Natural killer cell (primary cell): ENCODE measurements around the gene NUFIP1. TPM values are rescaled to one million over a fixed set of nuclear protein-coding genes. Genes with fewer than 3 reads are reported as not detected.

Experiments used
- ATAC-seq, 3 donors: fragments of 150-1000 bp in 2 of 3; fragments of 200-7000 bp in 1 of 3; cut with Tn5 transposase; 1 replicate in 1 of 3; 2 replicates in 2 of 3; pipeline ENCODE4 v1.10.0; 2021; ENCODE audit warnings: mild to moderate bottlenecking in 2 of 3, moderate library complexity in 2 of 3
- DNase-seq, 2 donors: peaks; one replicate each; pipeline versions ENCODE4 v3.0.0 to v3.0.0-alpha.2; 2013 to 2021; ENCODE audit warnings: mixed read lengths in 1 of 2
- H3K27ac ChIP-seq: one replicate; pipeline ENCODE4 v1.5.1; 2013; ENCODE audit warnings: mild to moderate bottlenecking, low read length
- H3K27me3 ChIP-seq: one replicate; pipeline ENCODE4 v1.6.1; 2013; ENCODE audit warnings: low read length; ENCODE audit not compliant: control insufficient read depth, insufficient read depth
- H3K36me3 ChIP-seq: one replicate; pipeline ENCODE4 v1.6.1; 2013; ENCODE audit warnings: low read length; ENCODE audit not compliant: control insufficient read depth, insufficient read depth
- H3K4me1 ChIP-seq: one replicate; pipeline ENCODE4 v1.6.1; 2013; ENCODE audit warnings: low read length; ENCODE audit not compliant: control insufficient read depth, insufficient read depth
- H3K4me3 ChIP-seq: one replicate; pipeline ENCODE4 v1.5.1; 2013; ENCODE audit warnings: low read length
- H3K9me3 ChIP-seq: one replicate; pipeline ENCODE4 v1.6.1; 2013; ENCODE audit warnings: low read length; ENCODE audit not compliant: control insufficient read depth, insufficient read depth
- H3K27ac Mint-ChIP-seq, 2 donors: one replicate each; pipeline ENCODE4 v1.8.0; 2022; ENCODE audit warnings: mild to moderate bottlenecking in 2 of 2, mixed read lengths in 2 of 2, moderate library complexity in 1 of 2
- H3K27me3 Mint-ChIP-seq, 2 donors: one replicate each; pipeline ENCODE4 v1.8.0; 2022; ENCODE audit warnings: low read depth in 2 of 2, mixed read lengths in 2 of 2
- H3K36me3 Mint-ChIP-seq: one replicate; pipeline ENCODE4 v1.8.0; 2022; ENCODE audit warnings: mixed read lengths
- H3K4me1 Mint-ChIP-seq, 2 donors: one replicate each; pipeline ENCODE4 v1.8.0; 2022; ENCODE audit warnings: mixed read lengths in 2 of 2
- H3K4me3 Mint-ChIP-seq: one replicate; pipeline ENCODE4 v1.8.0; 2022; ENCODE audit warnings: mild to moderate bottlenecking, moderate library complexity, mixed read lengths
- H3K9me3 Mint-ChIP-seq, 2 donors: one replicate each; pipeline ENCODE4 v1.8.0; 2022; ENCODE audit warnings: mixed read lengths in 2 of 2
- WGBS: methylation state at CpG from one replicate; pipeline ENCODE4 v1.1.7; 2013; ENCODE audit warnings: missing lambda C conversion rate; ENCODE audit not compliant: insufficient coverage; 5-methylcytosine and 5-hydroxymethylcytosine counted together
- intact Hi-C: fragments of 100-400 bp; cut with micrococcal nuclease; formaldehyde crosslinking; loops from one replicate; pipeline ENCODE4 v1.14.2; 2022
- total RNA-seq, 4 donors: library from RNA; stranded (reverse); fragments of 120-200 nt in 1 of 4; gene quantifications; one replicate each; pipeline versions ENCODE4 v1.2.3 to v1.2.4, GENCODE V29; 2013 to 2022
- TF ChIP-seq, protein P1 (sequence below): fragments of 200-600 bp; IDR thresholded peaks from one replicate; pipeline ENCODE4 v1.8.0; 2022; ENCODE audit warnings: antibody characterized with exemption

The NUFIP1 gene
- total RNA-seq, 3 donors from 2014 or later (not counting 1 experiment from before 2014, with no cell fraction given) = 4.1 to 6.2 (median 4.4) TPM

GRCh38 chr13:44918326-44919103 is 70.8 kb downstream of the NUFIP1 start:
- no peaks in the 10 kb centered on the region for H3K27me3 ChIP-seq
- no peaks in the 10 kb centered on the region for H3K36me3 Mint-ChIP-seq
- no peak overlapping the region for H3K4me3 Mint-ChIP-seq
- H3K27ac Mint-ChIP-seq = no peak overlapping the region
- TF ChIP-seq, protein P1, sequence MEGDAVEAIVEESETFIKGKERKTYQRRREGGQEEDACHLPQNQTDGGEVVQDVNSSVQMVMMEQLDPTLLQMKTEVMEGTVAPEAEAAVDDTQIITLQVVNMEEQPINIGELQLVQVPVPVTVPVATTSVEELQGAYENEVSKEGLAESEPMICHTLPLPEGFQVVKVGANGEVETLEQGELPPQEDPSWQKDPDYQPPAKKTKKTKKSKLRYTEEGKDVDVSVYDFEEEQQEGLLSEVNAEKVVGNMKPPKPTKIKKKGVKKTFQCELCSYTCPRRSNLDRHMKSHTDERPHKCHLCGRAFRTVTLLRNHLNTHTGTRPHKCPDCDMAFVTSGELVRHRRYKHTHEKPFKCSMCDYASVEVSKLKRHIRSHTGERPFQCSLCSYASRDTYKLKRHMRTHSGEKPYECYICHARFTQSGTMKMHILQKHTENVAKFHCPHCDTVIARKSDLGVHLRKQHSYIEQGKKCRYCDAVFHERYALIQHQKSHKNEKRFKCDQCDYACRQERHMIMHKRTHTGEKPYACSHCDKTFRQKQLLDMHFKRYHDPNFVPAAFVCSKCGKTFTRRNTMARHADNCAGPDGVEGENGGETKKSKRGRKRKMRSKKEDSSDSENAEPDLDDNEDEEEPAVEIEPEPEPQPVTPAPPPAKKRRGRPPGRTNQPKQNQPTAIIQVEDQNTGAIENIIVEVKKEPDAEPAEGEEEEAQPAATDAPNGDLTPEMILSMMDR = peak; percentile 73
- peak; percentile 80 to 92 (median 82) for ATAC-seq
- H3K4me1 ChIP-seq = peaks cover 18% of the 10 kb centered on the region
- 13% methylated on average over 26 of the region's 26 CpGs for WGBS
- peak overlapping the region; percentile 84 for H3K27ac ChIP-seq
- H3K9me3 ChIP-seq = no peaks in the 10 kb centered on the region
- H3K36me3 ChIP-seq = no peaks in the 10 kb centered on the region
- peaks cover 0 to 7% of the 10 kb centered on the region in 2 donors for H3K27me3 Mint-ChIP-seq
- intact Hi-C loops = loop anchor here (1.0 to 5.0 kb wide), 4 partner anchors 71 to 342 kb away; partner anchors contain the start of genes GPALPP1, GTF2F2, NUFIP1 and TSC22D1
- H3K4me1 Mint-ChIP-seq = no peaks in the 10 kb centered on the region
- no peaks in the 10 kb centered on the region for H3K9me3 Mint-ChIP-seq
- peak overlapping the region; percentile 72 for H3K4me3 ChIP-seq
- DNase-seq = peak; percentile 80 to 91

DNA sequence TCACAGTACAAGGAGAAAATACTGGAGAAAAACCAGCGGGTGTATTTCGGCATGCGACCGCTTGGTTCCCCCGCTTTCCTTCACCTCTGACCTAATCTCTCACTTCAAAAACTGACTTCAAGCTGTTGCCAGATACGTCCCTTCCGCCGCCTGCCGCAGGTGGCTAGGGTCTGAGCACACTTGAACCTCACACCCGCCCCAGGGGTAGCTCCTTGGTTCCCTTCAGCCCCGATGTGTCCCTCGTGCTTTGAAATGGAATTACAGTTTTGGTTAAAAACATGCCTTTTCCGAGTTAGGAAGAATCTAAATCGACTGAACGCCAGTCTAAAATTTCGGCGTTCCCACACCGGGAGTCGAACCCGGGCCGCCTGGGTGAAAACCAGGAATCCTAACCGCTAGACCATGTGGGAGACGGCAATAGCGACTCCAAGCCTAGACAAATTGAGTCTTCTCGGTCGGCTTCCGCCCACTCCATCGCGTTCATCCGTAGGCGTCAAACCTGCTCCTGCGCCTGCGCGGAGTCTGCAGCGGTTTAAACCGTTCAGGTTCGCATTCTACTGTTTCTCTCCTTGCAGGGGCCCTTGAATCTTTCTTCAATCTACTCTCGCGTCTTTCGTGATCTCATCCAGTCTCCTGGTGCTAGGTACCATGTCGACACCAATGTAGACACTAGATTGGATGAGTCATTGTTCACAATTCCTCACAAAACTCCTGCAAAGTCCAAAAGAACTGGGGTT is 71.5 kb downstream of the NUFIP1 start:
- H3K4me3 ChIP-seq = peak overlapping the region; percentile 72

GRCh38 chr13:44912278-44913016 is 76.8 kb downstream of the NUFIP1 start:
- Histone ChIP-seq H3K27me3 (no peaks in the 10 kb centered on the region), H3K4me1 (peaks cover 14% of the 10 kb centered on the region), H3K27ac (no peak overlapping the region), H3K36me3 (no peaks in the 10 kb centered on the region), H3K4me3 (no peak overlapping the region), H3K9me3 (no peaks in the 10 kb centered on the region)
- TF ChIP-seq, protein P1 = no peak
- H3K9me3 Mint-ChIP-seq = no peaks in the 10 kb centered on the region
- ATAC-seq (no peak), DNase-seq (no peak)
- H3K27ac Mint-ChIP-seq = no peak overlapping the region
- WGBS = 93% methylated on average over 2 of the region's 3 CpGs
- intact Hi-C loops = no loop called here
- H3K4me3 Mint-ChIP-seq = no peak overlapping the region
- no peaks in the 10 kb centered on the region for H3K27me3 Mint-ChIP-seq
- no peaks in the 10 kb centered on the region for H3K4me1 Mint-ChIP-seq
- H3K36me3 Mint-ChIP-seq = no peaks in the 10 kb centered on the region

More for the DNA sequence above, 71.5 kb downstream of the NUFIP1 start:
- Histone ChIP-seq H3K36me3 (no peaks in the 10 kb centered on the region), H3K27me3 (no peaks in the 10 kb centered on the region), H3K4me1 (peaks cover 18% of the 10 kb centered on the region), H3K9me3 (no peaks in the 10 kb centered on the region), H3K27ac (peak overlapping the region; percentile 84)
- no peaks in the 10 kb centered on the region for H3K36me3 Mint-ChIP-seq
- H3K4me1 Mint-ChIP-seq = no peaks in the 10 kb centered on the region
- H3K27ac Mint-ChIP-seq = no peak overlapping the region
- ATAC-seq (peak; percentile 71 to 88 (median 77)), DNase-seq (peak; percentile 98 to 100)
- no peaks in the 10 kb centered on the region for H3K27me3 Mint-ChIP-seq
- H3K4me3 Mint-ChIP-seq = no peak overlapping the region
- WGBS = under 1% methylated on average over 41 of the region's 41 CpGs
- intact Hi-C loops = loop anchor here (1.0 to 5.0 kb wide), 5 partner anchors 72 to 501 kb away; partner anchors contain the start of genes GPALPP1, GTF2F2, NUFIP1 and SLC25A30
- no peaks in the 10 kb centered on the region for H3K9me3 Mint-ChIP-seq
- TF ChIP-seq, protein P1 = no peak
